Measurements from ENCODE around the gene CARM1. TPM values are rescaled to one million over a fixed set of nuclear protein-coding genes. Genes with fewer than 3 reads are reported as not detected.

CARM1 gene
- total RNA-seq, 1 experiment from 2014 or later = 103 TPM

- ChIA-PET POLR2A (no interaction called here), RAD21 (ENCODE audit: low non-redundant PET in 1 of 2, low total read pairs in 2 of 2, uncharacterized antibody in 2 of 2, unreplicated experiment in 2 of 2) (no interaction called here), CTCF (interaction anchor here (1.2 kb wide), 1 partner anchor 10 kb away, joined by 3 read pairs; no protein-coding TSS in a partner anchor)
- no peak for TF ChIP-seq SRF (IDR thresholded peaks at IDR 0.05; ENCODE audit: low read depth)
- TF ChIP-seq ZFX (IDR thresholded peaks at IDR 0.05) = no peak
- TF ChIP-seq MAX (IDR thresholded peaks at IDR 0.05) = no peak
- TF ChIP-seq FOSL1 (IDR thresholded peaks at IDR 0.05; ENCODE audit: low read depth) = no peak
- TF ChIP-seq EZH2 (IDR thresholded peaks at IDR 0.05) = no peak
- no peak for TF ChIP-seq CBX3 (IDR thresholded peaks at IDR 0.05; ENCODE audit: low read depth)
- no peak for TF ChIP-seq EZH2phosphoT487 (IDR thresholded peaks at IDR 0.05; ENCODE audit: borderline replicate concordance)
- TF ChIP-seq SP1 (IDR thresholded peaks at IDR 0.05; ENCODE audit: low read depth) = no peak
- no peak for TF ChIP-seq TCF7L2 (IDR thresholded peaks at IDR 0.05; ENCODE audit: borderline replicate concordance, extremely low read depth, insufficient read depth, insufficient read length)
- no peak for TF ChIP-seq EGR1 (IDR thresholded peaks at IDR 0.05; ENCODE audit: low read depth)
- no peak for TF ChIP-seq POLR2A (IDR thresholded peaks at IDR 0.05; ENCODE audit: borderline replicate concordance, extremely low read depth, insufficient read depth, insufficient read length)
- BruUV-seq (replicated peaks) = no TSS peak
- H3K4me3 ChIP-seq (replicated peaks in 1 of 2; ENCODE audit: low read depth in 1 of 2, low read length in 2 of 2) = no peak within 1 kb of the TSS
- intact Hi-C loops (cut with micrococcal nuclease) = no loop called here
- no peak within 1 kb of the TSS for H2AFZ ChIP-seq (ENCODE audit: low read depth, low read length, poor library complexity, severe bottlenecking)
- H4K20me1 ChIP-seq (ENCODE audit: insufficient read depth) = no peaks in the 10 kb centered on the region
- ATAC-seq (no peak), DNase-seq (ENCODE audit: low read depth, low spot score) (no peak)
- H3K9me2 ChIP-seq (ENCODE audit: insufficient read depth) = no peaks in the 10 kb centered on the region
- no peak within 1 kb of the TSS for H3K4me2 ChIP-seq (ENCODE audit: low read length)
- H3K27me3 ChIP-seq (ENCODE audit: insufficient read depth, low read length) = no peaks in the 10 kb centered on the region
- no peaks in the 10 kb centered on the region for H3K36me3 ChIP-seq (ENCODE audit: control insufficient read depth in 1 of 2, insufficient read depth in 2 of 2, low read length in 2 of 2)
- H3K9me3 ChIP-seq (ENCODE audit: control insufficient read depth in 1 of 2, insufficient read depth in 1 of 2, low read depth in 1 of 2, low read length in 2 of 2) = no peaks in the 10 kb centered on the region
- peaks cover 2 to 6% of the 10 kb centered on the region in 2 experiments; a peak in 2 of 4 replicates for H3K4me1 ChIP-seq (ENCODE audit: control insufficient read depth in 1 of 2, insufficient read depth in 2 of 2, low read length in 2 of 2)
- H3K79me2 ChIP-seq (ENCODE audit: insufficient read depth, low read length) = no peaks in the 10 kb centered on the region
- H3K27ac ChIP-seq (ENCODE audit: low read depth, low read length) = no peak within 1 kb of the TSS
- H3K9ac ChIP-seq (ENCODE audit: low read length) = no peak within 1 kb of the TSS
Observed at GRCh38 chr19:10848230-10848856, 23.0 kb upstream of the CARM1 start, which contains the start of gene C19orf38. Gene C19orf38 (plus strand): TSS chr19:10848415. CDS start chr19:10848509, 94 bp downstream.

- RAD21 ChIA-PET (ENCODE audit: low non-redundant PET in 1 of 2, low total read pairs in 2 of 2, uncharacterized antibody in 2 of 2, unreplicated experiment in 2 of 2) = no interaction called here
- TF ChIP-seq POLR2AphosphoS5 (IDR thresholded peaks at IDR 0.05; ENCODE audit: low read depth, low read length) (no peak), YY1 (IDR thresholded peaks at IDR 0.05; ENCODE audit: extremely low read depth, insufficient replicate concordance, low read depth, low read length) (no peak), ZFX (IDR thresholded peaks at IDR 0.05) (no peak), JUND (IDR thresholded peaks at IDR 0.05) (no peak), CBX3 (IDR thresholded peaks at IDR 0.05; ENCODE audit: low read depth) (no peak), POLR2A (IDR thresholded peaks at IDR 0.05; ENCODE audit: borderline replicate concordance, extremely low read depth, insufficient read depth, insufficient read length) (no peak)
- ATAC-seq = no peak
- Histone ChIP-seq H3K9me3 (ENCODE audit: control insufficient read depth in 1 of 2, insufficient read depth in 1 of 2, low read depth in 1 of 2, low read length in 2 of 2) (no peaks in the 10 kb centered on the region), H3K27ac (ENCODE audit: low read depth, low read length) (no peak overlapping the region), H4K20me1 (ENCODE audit: insufficient read depth) (no peaks in the 10 kb centered on the region), H3K4me3 (replicated peaks in 1 of 2; ENCODE audit: low read depth in 1 of 2, low read length in 2 of 2) (no peak overlapping the region), H3K36me3 (ENCODE audit: control insufficient read depth in 1 of 2, insufficient read depth in 2 of 2, low read length in 2 of 2) (no peaks in the 10 kb centered on the region), H2AFZ (ENCODE audit: low read depth, low read length, poor library complexity, severe bottlenecking) (no peak overlapping the region), H3K27me3 (ENCODE audit: insufficient read depth, low read length) (no peaks in the 10 kb centered on the region), H3K79me2 (ENCODE audit: insufficient read depth, low read length) (no peaks in the 10 kb centered on the region), H3K9ac (ENCODE audit: low read length) (no peak overlapping the region), H3K4me1 (ENCODE audit: control insufficient read depth in 1 of 2, insufficient read depth in 2 of 2, low read length in 2 of 2) (peaks cover 2 to 12% of the 10 kb centered on the region in 2 experiments; a peak in 2 of 4 replicates), H3K9me2 (ENCODE audit: insufficient read depth) (no peaks in the 10 kb centered on the region), H3K4me2 (ENCODE audit: low read length) (no peak overlapping the region)
- DNase-seq (ENCODE audit: low read depth, low spot score) = no peak
- intact Hi-C loops (cut with micrococcal nuclease) = no loop called here
- BruUV-seq (replicated peaks) = no TSS peak
- CTCF ChIA-PET = interaction anchor here (0.8 to 2.0 kb wide), 2 partner anchors 10 to 14 kb away, joined by 3 to 10 read pairs; no protein-coding TSS in a partner anchor
- POLR2A ChIA-PET = interaction anchor here (1.1 to 1.2 kb wide), 2 partner anchors 11 to 15 kb away, joined by 3 to 4 read pairs; partner anchors contain the start of gene TMED1
Observed at GRCh38 chr19:10850631-10851030, 20.7 kb upstream of the CARM1 start.
